ENCODE data around the gene FBXO8. TPM values are rescaled to one million over a fixed set of nuclear protein-coding genes. Genes with fewer than 3 reads are reported as not detected.

Gene FBXO8
- total RNA-seq, 1 experiment from 2014 or later, result 5.8 TPM

DNA sequence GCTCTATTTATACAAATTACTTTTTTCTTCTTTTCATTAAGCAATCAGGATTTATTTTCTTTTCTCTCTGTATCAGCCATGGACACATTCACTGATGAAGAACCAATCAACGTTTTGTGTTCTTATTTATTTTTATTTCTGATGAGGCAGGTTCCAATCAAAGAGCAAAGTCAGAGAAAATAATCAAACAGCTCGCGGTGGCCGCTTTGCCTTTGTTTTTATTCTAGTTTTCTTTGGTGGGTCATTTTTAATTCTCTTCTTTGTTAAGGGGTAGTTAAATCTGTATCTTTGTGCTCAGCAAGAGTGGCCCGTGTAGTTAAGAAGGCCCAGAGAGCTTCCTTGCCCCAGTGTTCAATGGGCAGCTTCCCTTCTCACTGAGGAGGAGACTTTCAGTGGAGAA, 71.4 kb downstream of the FBXO8 start:
- no peaks in the 10 kb centered on the region for H3K9me3 ChIP-seq (ENCODE audit: control insufficient read depth, insufficient read depth, low read depth, low read length)
- no peak for DNase-seq (ENCODE audit: low read depth, low spot score)
- in situ Hi-C loops (cut with HindIII; ENCODE audit: low pct_unique_long_range_greater_than_20kb, low sequenced_read_pairs) (no loop called here), intact Hi-C loops (cut with micrococcal nuclease; ENCODE audit: unreplicated experiment) (loop anchor here (5.0 kb wide), 1 partner anchor 425 kb away; no protein-coding TSS in a partner anchor)
- H3K36me3 ChIP-seq (ENCODE audit: control insufficient read depth, insufficient read depth, low read length), result no peaks in the 10 kb centered on the region
- no peaks in the 10 kb centered on the region for H3K4me1 ChIP-seq (ENCODE audit: control insufficient read depth, insufficient read depth, low read length)
- no TSS peak for BruUV-seq (replicated peaks)
- H3K4me3 ChIP-seq (ENCODE audit: low read depth in 2 of 2, low read length in 2 of 2), result no peak overlapping the region
- ChIA-PET CTCF (no interaction called here), POLR2A (no interaction called here)
- no peak for ATAC-seq
- TF ChIP-seq, protein P1, sequence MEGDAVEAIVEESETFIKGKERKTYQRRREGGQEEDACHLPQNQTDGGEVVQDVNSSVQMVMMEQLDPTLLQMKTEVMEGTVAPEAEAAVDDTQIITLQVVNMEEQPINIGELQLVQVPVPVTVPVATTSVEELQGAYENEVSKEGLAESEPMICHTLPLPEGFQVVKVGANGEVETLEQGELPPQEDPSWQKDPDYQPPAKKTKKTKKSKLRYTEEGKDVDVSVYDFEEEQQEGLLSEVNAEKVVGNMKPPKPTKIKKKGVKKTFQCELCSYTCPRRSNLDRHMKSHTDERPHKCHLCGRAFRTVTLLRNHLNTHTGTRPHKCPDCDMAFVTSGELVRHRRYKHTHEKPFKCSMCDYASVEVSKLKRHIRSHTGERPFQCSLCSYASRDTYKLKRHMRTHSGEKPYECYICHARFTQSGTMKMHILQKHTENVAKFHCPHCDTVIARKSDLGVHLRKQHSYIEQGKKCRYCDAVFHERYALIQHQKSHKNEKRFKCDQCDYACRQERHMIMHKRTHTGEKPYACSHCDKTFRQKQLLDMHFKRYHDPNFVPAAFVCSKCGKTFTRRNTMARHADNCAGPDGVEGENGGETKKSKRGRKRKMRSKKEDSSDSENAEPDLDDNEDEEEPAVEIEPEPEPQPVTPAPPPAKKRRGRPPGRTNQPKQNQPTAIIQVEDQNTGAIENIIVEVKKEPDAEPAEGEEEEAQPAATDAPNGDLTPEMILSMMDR (IDR thresholded peaks at IDR 0.05), result no peak
- no peak for TF ChIP-seq POLR2AphosphoS5 (IDR thresholded peaks at IDR 0.05; ENCODE audit: low read depth, low read length)
- H3K27me3 ChIP-seq (ENCODE audit: control insufficient read depth, insufficient read depth, low read length), result no peaks in the 10 kb centered on the region
- no peak overlapping the region for H3K27ac ChIP-seq (ENCODE audit: low read length)

DNA sequence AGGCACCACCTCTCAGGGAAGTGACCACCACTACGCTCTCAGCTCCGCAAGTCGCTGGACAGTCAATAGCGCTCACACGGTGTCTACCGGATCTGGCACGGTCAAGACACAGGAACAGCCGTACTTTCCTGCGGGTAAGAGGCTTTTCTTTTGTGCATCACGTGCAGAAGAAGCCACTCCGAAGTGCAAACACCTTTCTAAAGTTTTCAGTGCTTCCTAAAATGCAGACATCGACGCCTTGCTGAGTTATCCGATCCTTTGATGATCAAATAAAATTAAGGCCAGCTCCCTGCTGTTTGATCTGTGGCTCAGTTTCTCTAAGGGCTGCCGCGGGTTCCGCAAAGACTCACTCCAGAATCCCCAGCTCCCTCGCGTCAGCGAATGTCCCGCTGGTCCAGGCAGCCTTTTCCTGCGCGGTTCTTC, 71.8 kb downstream of the FBXO8 start:
- in situ Hi-C loops (cut with HindIII; ENCODE audit: low pct_unique_long_range_greater_than_20kb, low sequenced_read_pairs), result no loop called here
- intact Hi-C loops (cut with micrococcal nuclease; ENCODE audit: unreplicated experiment), result loop anchor here (5.0 kb wide), 1 partner anchor 426 kb away; no protein-coding TSS in a partner anchor
- Histone ChIP-seq H3K9me3 (ENCODE audit: control insufficient read depth, insufficient read depth, low read depth, low read length) (no peaks in the 10 kb centered on the region), H3K27me3 (ENCODE audit: control insufficient read depth, insufficient read depth, low read length) (no peaks in the 10 kb centered on the region), H3K4me1 (ENCODE audit: control insufficient read depth, insufficient read depth, low read length) (no peaks in the 10 kb centered on the region), H3K4me3 (ENCODE audit: low read depth in 2 of 2, low read length in 2 of 2) (no peak overlapping the region), H3K27ac (ENCODE audit: low read length) (no peak overlapping the region), H3K36me3 (ENCODE audit: control insufficient read depth, insufficient read depth, low read length) (no peaks in the 10 kb centered on the region)
- DNase-seq (ENCODE audit: low read depth, low spot score), result no peak
- no peak for ATAC-seq
- ChIA-PET CTCF (no interaction called here), POLR2A (no interaction called here)
- no peak for TF ChIP-seq POLR2AphosphoS5 (IDR thresholded peaks at IDR 0.05; ENCODE audit: low read depth, low read length)
- TF ChIP-seq, protein P1 (IDR thresholded peaks at IDR 0.05), result no peak
- TF ChIP-seq TCF7L2 (IDR thresholded peaks at IDR 0.05; ENCODE audit: low read depth, low read length), result no peak
- TF ChIP-seq REST (IDR thresholded peaks at IDR 0.05; ENCODE audit: insufficient read depth in 1 of 2, low read depth in 2 of 2, low read length in 1 of 2), result no peak
- no peak for TF ChIP-seq SIN3A (IDR thresholded peaks at IDR 0.05; ENCODE audit: borderline replicate concordance, insufficient read depth, low read depth, low read length)
- BruUV-seq (replicated peaks), result no TSS peak
